Measurements from ENCODE around the gene PSORS1C1. TPM values are rescaled to one million over a fixed set of nuclear protein-coding genes. Genes with fewer than 3 reads are reported as not detected.
"Not testable (repeated sequence)": the region's sequence is repeated elsewhere in the genome, so short reads cannot be mapped to it uniquely, and the experiment has no call there.

PSORS1C1 gene
- total RNA-seq, 1 donor, result 2.2 TPM

- no peak for DNase-seq (ENCODE audit: insufficient read length, low spot score, missing footprints)
- Histone ChIP-seq H3K4me3 (ENCODE audit: insufficient read depth, low read length) (no peak overlapping the region), H3K27me3 (ENCODE audit: insufficient read depth, low read length) (no peaks in the 10 kb centered on the region)
Observed at GRCh38 chr6:31162463-31163165, 48.0 kb downstream of the PSORS1C1 start.

GRCh38 chr6:31163922-31164321 is 49.3 kb downstream of the PSORS1C1 start:
- H4K20me1 ChIP-seq (ENCODE audit: insufficient read depth, low read length), result no peaks in the 10 kb centered on the region
- no peak overlapping the region for H3K4me2 ChIP-seq (ENCODE audit: insufficient read depth, low read length)
- no peak overlapping the region for H3K27ac ChIP-seq (ENCODE audit: low read depth, low read length)
- peaks cover 9% of the 10 kb centered on the region for H3K4me1 ChIP-seq (ENCODE audit: insufficient read depth, low read length)
- H2AFZ ChIP-seq (ENCODE audit: low read length), result no peak overlapping the region
- H3K27me3 ChIP-seq (ENCODE audit: insufficient read depth, low read length), result no peaks in the 10 kb centered on the region
- peaks cover 10% of the 10 kb centered on the region for H3K36me3 ChIP-seq (ENCODE audit: insufficient read depth, low read length)
- H3K79me2 ChIP-seq (ENCODE audit: insufficient read depth, low read length), result peaks cover 13% of the 10 kb centered on the region
- TF ChIP-seq CTCF (IDR thresholded peaks at IDR 0.05; ENCODE audit: extremely low read depth, low read depth, low read length), result no peak
- no peak overlapping the region for H3K4me3 ChIP-seq (ENCODE audit: insufficient read depth, low read length)
- peak; percentile 92 for DNase-seq (ENCODE audit: insufficient read length, low spot score, missing footprints)
- no peaks in the 10 kb centered on the region for H3K9me3 ChIP-seq (ENCODE audit: low read depth, low read length)

More at GRCh38 chr6:31162463-31163165, 48.0 kb downstream of the PSORS1C1 start:
- Histone ChIP-seq H3K4me2 (ENCODE audit: insufficient read depth, low read length) (no peak overlapping the region), H3K79me2 (ENCODE audit: insufficient read depth, low read length) (peaks cover 16% of the 10 kb centered on the region), H3K4me1 (ENCODE audit: insufficient read depth, low read length) (peaks cover 10% of the 10 kb centered on the region), H3K9me3 (ENCODE audit: low read depth, low read length) (no peaks in the 10 kb centered on the region), H4K20me1 (ENCODE audit: insufficient read depth, low read length) (no peaks in the 10 kb centered on the region), H3K36me3 (ENCODE audit: insufficient read depth, low read length) (peaks cover 10% of the 10 kb centered on the region), H2AFZ (ENCODE audit: low read length) (no peak overlapping the region), H3K27ac (ENCODE audit: low read depth, low read length) (no peak overlapping the region)
- no peak for TF ChIP-seq CTCF (IDR thresholded peaks at IDR 0.05; ENCODE audit: extremely low read depth, low read depth, low read length)

- not testable (repeated sequence) for H4K20me1 ChIP-seq (ENCODE audit: insufficient read depth, low read length); H3K27me3 ChIP-seq (ENCODE audit: insufficient read depth, low read length); H3K27ac ChIP-seq (ENCODE audit: low read depth, low read length); H2AFZ ChIP-seq (ENCODE audit: low read length); H3K4me2 ChIP-seq (ENCODE audit: insufficient read depth, low read length); H3K9me3 ChIP-seq (ENCODE audit: low read depth, low read length); H3K4me3 ChIP-seq (ENCODE audit: insufficient read depth, low read length); H3K4me1 ChIP-seq (ENCODE audit: insufficient read depth, low read length); DNase-seq (ENCODE audit: insufficient read length, low spot score, missing footprints); H3K79me2 ChIP-seq (ENCODE audit: insufficient read depth, low read length)
- peaks cover 10% of the 10 kb centered on the region for H3K36me3 ChIP-seq (ENCODE audit: insufficient read depth, low read length)
Observed at GRCh38 chr6:31164475-31165063, 50.0 kb downstream of the PSORS1C1 start.

GRCh38 chr6:31165064-31165832 is 50.6 kb downstream of the PSORS1C1 start:
- not testable (repeated sequence) for H2AFZ ChIP-seq (ENCODE audit: low read length); H3K79me2 ChIP-seq (ENCODE audit: insufficient read depth, low read length); DNase-seq (ENCODE audit: insufficient read length, low spot score, missing footprints); H3K9me3 ChIP-seq (ENCODE audit: low read depth, low read length); H3K27ac ChIP-seq (ENCODE audit: low read depth, low read length); H3K4me1 ChIP-seq (ENCODE audit: insufficient read depth, low read length); H4K20me1 ChIP-seq (ENCODE audit: insufficient read depth, low read length); H3K4me3 ChIP-seq (ENCODE audit: insufficient read depth, low read length); H3K4me2 ChIP-seq (ENCODE audit: insufficient read depth, low read length); H3K27me3 ChIP-seq (ENCODE audit: insufficient read depth, low read length)
- peaks cover 10% of the 10 kb centered on the region for H3K36me3 ChIP-seq (ENCODE audit: insufficient read depth, low read length)
